A549 (cell line): ENCODE results near the gene SLC39A2.

Source experiments
- TF ChIP-seq, protein P1 (sequence below): fragments of 150-350 bp; IDR thresholded peaks from 2 replicates; pipeline ENCODE4 v1.6.1; 2014; ENCODE audit warnings: low read depth, mild to moderate bottlenecking, low read length
- TF ChIP-seq, protein P2 (sequence below): fragments of >200 bp; sonication (Bioruptor Twin); formaldehyde crosslinking; IDR thresholded peaks from 3 replicates; pipeline ENCODE4 v1.6.1; 2016

GRCh38 chr14:21032326-21033132 is 33.4 kb downstream of the SLC39A2 start:
- TF ChIP-seq, protein P1, sequence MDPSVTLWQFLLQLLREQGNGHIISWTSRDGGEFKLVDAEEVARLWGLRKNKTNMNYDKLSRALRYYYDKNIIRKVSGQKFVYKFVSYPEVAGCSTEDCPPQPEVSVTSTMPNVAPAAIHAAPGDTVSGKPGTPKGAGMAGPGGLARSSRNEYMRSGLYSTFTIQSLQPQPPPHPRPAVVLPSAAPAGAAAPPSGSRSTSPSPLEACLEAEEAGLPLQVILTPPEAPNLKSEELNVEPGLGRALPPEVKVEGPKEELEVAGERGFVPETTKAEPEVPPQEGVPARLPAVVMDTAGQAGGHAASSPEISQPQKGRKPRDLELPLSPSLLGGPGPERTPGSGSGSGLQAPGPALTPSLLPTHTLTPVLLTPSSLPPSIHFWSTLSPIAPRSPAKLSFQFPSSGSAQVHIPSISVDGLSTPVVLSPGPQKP: no peak
- TF ChIP-seq, protein P2, sequence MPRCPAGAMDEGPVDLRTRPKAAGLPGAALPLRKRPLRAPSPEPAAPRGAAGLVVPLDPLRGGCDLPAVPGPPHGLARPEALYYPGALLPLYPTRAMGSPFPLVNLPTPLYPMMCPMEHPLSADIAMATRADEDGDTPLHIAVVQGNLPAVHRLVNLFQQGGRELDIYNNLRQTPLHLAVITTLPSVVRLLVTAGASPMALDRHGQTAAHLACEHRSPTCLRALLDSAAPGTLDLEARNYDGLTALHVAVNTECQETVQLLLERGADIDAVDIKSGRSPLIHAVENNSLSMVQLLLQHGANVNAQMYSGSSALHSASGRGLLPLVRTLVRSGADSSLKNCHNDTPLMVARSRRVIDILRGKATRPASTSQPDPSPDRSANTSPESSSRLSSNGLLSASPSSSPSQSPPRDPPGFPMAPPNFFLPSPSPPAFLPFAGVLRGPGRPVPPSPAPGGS: no peak
